ENCODE data around the gene SULT2A1. TPM values are rescaled to one million over a fixed set of nuclear protein-coding genes. Genes with fewer than 3 reads are reported as not detected.

The SULT2A1 gene
- polyA plus RNA-seq, 1 experiment = not detected

DNA sequence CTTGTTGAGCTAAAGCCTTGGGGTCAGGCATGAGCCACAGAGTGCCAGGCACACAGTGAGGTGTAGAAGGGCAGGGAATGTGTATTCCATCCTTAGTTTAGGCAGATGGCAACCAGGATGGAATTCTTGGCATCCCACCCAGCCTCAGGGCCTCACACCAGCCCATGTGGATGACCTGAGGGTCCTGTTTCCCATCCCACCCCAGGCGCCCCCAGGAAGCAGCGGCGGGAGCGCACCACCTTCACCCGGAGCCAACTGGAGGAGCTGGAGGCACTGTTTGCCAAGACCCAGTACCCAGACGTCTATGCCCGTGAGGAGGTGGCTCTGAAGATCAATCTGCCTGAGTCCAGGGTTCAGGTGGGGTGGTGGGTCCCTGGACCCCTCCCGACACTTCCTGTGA lies 50.1 kb downstream of the SULT2A1 start:
- Histone ChIP-seq H3K36me3 (ENCODE audit: control insufficient read depth, insufficient read depth, low read length) (no peaks in the 10 kb centered on the region), H3K27me3 (ENCODE audit: control insufficient read depth, insufficient read depth, low read length) (peaks cover 3% of the 10 kb centered on the region; the same call in 1 of the 2 replicates), H3K4me3 (ENCODE audit: low read depth, low read length) (no peak overlapping the region)
- CTCF ChIA-PET = interaction anchor here (0.7 kb wide), 1 partner anchor 15 kb away, joined by 4 read pairs; the partner anchor contains the start of gene CRX
- DNase-seq (ENCODE audit: low read depth) = no peak
- TF ChIP-seq, protein P1, sequence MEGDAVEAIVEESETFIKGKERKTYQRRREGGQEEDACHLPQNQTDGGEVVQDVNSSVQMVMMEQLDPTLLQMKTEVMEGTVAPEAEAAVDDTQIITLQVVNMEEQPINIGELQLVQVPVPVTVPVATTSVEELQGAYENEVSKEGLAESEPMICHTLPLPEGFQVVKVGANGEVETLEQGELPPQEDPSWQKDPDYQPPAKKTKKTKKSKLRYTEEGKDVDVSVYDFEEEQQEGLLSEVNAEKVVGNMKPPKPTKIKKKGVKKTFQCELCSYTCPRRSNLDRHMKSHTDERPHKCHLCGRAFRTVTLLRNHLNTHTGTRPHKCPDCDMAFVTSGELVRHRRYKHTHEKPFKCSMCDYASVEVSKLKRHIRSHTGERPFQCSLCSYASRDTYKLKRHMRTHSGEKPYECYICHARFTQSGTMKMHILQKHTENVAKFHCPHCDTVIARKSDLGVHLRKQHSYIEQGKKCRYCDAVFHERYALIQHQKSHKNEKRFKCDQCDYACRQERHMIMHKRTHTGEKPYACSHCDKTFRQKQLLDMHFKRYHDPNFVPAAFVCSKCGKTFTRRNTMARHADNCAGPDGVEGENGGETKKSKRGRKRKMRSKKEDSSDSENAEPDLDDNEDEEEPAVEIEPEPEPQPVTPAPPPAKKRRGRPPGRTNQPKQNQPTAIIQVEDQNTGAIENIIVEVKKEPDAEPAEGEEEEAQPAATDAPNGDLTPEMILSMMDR (IDR thresholded peaks at IDR 0.05; ENCODE audit: insufficient read depth, low read depth, low read length) = no peak
- POLR2A ChIA-PET = no interaction called here

DNA sequence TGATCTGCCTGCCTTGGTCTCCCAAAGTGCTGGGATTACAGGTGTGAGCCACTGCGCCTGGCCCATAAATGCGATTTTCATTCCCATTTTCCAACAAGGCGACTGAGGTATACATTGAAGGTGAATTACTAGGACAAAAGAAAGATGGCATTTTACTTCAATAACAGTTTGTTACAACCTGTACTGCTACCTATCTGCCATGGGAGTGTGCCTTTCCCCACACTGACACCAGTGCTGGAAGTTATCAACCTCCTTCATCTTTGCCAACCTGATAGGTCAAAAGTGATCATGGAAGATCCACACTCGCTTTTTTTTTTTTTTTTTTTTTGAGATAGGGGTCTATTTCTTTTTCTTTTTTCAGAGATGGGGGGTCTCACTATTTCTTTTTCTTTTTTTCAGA lies 53.4 kb downstream of the SULT2A1 start:
- H3K27me3 ChIP-seq (ENCODE audit: control insufficient read depth, insufficient read depth, low read length) = no peaks in the 10 kb centered on the region
- TF ChIP-seq, protein P1 (IDR thresholded peaks at IDR 0.05; ENCODE audit: insufficient read depth, low read depth, low read length) = no peak
- ChIA-PET POLR2A (no interaction called here), CTCF (no interaction called here)
- no peak overlapping the region for H3K4me3 ChIP-seq (ENCODE audit: low read depth, low read length)
- no peaks in the 10 kb centered on the region for H3K36me3 ChIP-seq (ENCODE audit: control insufficient read depth, insufficient read depth, low read length)
- DNase-seq (ENCODE audit: low read depth) = no peak

DNA sequence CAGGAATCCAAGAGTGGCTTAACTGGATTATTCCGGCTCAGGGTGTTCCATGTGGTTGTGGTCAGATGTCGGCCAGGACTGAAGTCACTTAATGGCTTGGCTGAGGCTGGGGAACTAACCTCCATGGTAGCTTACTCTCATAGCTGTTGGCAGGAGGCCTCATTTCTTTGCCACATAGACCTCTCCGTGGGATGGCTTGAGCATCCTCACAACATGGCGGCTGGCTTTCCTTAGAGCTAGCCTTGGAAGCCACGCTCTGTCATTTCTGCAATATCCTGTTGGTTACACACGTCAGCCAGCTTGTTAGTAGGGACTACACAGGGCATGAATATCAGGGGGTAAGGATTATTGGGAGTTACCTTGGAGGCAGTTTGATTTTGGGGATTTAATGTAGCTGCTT lies 59.3 kb downstream of the SULT2A1 start:
- ChIA-PET CTCF (interaction anchor here (0.6 to 2.1 kb wide), 3 partner anchors 11 to 434 kb away, joined by 3 to 6 read pairs (median 3); no protein-coding TSS in a partner anchor), POLR2A (no interaction called here)
- peaks cover 3% of the 10 kb centered on the region; the same call in 1 of the 2 replicates for H3K27me3 ChIP-seq (ENCODE audit: control insufficient read depth, insufficient read depth, low read length)
- H3K36me3 ChIP-seq (ENCODE audit: control insufficient read depth, insufficient read depth, low read length) = no peaks in the 10 kb centered on the region
- no peak for DNase-seq (ENCODE audit: low read depth)
- TF ChIP-seq, protein P1 (IDR thresholded peaks at IDR 0.05; ENCODE audit: insufficient read depth, low read depth, low read length) = no peak
- no peak overlapping the region for H3K4me3 ChIP-seq (ENCODE audit: low read depth, low read length)

DNA sequence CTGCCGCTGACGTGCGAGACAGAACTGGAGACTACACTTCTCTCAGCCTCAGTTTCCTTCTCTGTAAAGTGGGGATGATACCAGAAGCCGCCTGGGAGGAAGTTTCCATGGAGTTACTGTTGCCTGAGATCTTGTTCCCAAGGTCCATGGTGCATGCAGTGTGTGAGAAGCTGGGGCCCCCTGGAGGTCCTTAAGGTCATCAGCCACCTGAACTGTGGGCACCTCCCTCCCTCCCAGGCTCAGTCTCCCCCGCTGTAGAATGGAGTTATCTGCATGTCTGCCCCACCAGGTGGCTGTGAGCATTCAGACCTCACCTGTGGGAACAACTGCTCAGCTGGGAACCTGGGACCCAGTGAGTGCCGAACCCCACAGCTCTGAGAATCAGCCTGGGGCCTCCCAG lies 61.7 kb downstream of the SULT2A1 start:
- no peak for DNase-seq (ENCODE audit: low read depth)
- CTCF ChIA-PET = interaction anchor here (1.3 kb wide), 1 partner anchor 10 kb away, joined by 6 read pairs; no protein-coding TSS in a partner anchor
- H3K36me3 ChIP-seq (ENCODE audit: control insufficient read depth, insufficient read depth, low read length) = no peaks in the 10 kb centered on the region
- TF ChIP-seq, protein P1 (IDR thresholded peaks at IDR 0.05; ENCODE audit: insufficient read depth, low read depth, low read length) = no peak
- peaks cover 14% of the 10 kb centered on the region for H3K27me3 ChIP-seq (ENCODE audit: control insufficient read depth, insufficient read depth, low read length)
- no peak overlapping the region for H3K4me3 ChIP-seq (ENCODE audit: low read depth, low read length)
- POLR2A ChIA-PET = no interaction called here

DNA sequence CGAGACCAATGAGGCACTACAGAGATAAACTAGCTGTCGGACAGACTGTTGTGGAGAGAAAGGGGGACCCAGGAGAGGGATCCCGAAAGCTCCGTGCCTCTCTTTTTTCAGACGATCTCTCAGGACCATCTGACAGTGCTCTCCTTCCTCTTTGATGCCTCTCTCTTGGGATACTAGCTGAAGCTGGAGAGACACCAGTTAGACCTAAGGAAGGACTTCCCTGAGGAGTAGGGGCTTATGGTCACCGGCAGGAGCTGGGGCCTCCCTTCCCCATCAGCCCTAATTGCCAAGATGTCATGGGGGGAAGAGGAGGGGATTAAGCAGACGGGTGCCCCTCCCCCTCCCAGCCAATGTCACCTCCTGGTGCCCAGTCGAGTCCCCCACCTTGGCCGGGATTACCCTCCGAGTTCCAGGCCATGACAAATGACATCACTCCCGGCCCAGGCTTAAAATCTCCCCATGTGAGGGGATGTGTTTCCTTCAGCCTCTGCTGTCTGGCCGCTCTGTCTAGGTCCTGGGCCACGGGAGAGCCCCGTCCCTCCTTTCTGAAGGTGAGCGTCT lies 64.6 kb downstream of the SULT2A1 start, which contains the start of gene CRX:
Gene CRX, plus strand, starts transcription at position 478 of the 561 bp plus-strand sequence. CDS start 12,507 bp downstream, outside the sequence.
- POLR2A ChIA-PET = no interaction called here
- no peaks in the 10 kb centered on the region for H3K36me3 ChIP-seq (ENCODE audit: control insufficient read depth, insufficient read depth, low read length)
- CTCF ChIA-PET = interaction anchor here (0.9 kb wide), 1 partner anchor 15 kb away, joined by 4 read pairs; no protein-coding TSS in a partner anchor
- TF ChIP-seq, protein P1 (IDR thresholded peaks at IDR 0.05; ENCODE audit: insufficient read depth, low read depth, low read length) = no peak
- H3K27me3 ChIP-seq (ENCODE audit: control insufficient read depth, insufficient read depth, low read length) = peaks cover 15% of the 10 kb centered on the region
- no peak within 1 kb of the TSS for H3K4me3 ChIP-seq (ENCODE audit: low read depth, low read length)
- DNase-seq (ENCODE audit: low read depth) = no peak

Other genes with a start within 250 kb of the SULT2A1 start
- gene EHD2, start 172.9 kb downstream of the SULT2A1 start, polyA plus RNA-seq (2011; rRNA removed) = 69.5 and 132 TPM in 2 replicates
- 119 and 135 TPM in 2 replicates for gene NOP53, start 140.8 kb downstream of the SULT2A1 start, polyA plus RNA-seq (2011; rRNA removed)
- 256 and 293 TPM in 2 replicates for gene SELENOW, start 107.6 kb downstream of the SULT2A1 start, polyA plus RNA-seq (2011; rRNA removed)
- gene TPRX1, start 81.8 kb downstream of the SULT2A1 start, polyA plus RNA-seq (2011; rRNA removed) = not detected in 2 replicates
- gene CRX, start 64.4 kb downstream of the SULT2A1 start, polyA plus RNA-seq (2011; rRNA removed) = not detected in 2 replicates
- not detected in 2 replicates for gene TPRX2, start 27.1 kb downstream of the SULT2A1 start, polyA plus RNA-seq (2011; rRNA removed)
- not detected in 2 replicates for gene BSPH1, start 105.9 kb upstream of the SULT2A1 start, polyA plus RNA-seq (2011; rRNA removed)
- not detected in 2 replicates for gene ELSPBP1, start 108.3 kb upstream of the SULT2A1 start, polyA plus RNA-seq (2011; rRNA removed)
- not detected in 2 replicates for gene CABP5, start 157.8 kb upstream of the SULT2A1 start, polyA plus RNA-seq (2011; rRNA removed)
- gene PLA2G4C, start 224.5 kb upstream of the SULT2A1 start, polyA plus RNA-seq (2011; rRNA removed) = 7.2 and 11.3 TPM in 2 replicates

Measured in BJ (cell line).